Glutamatergic neuron (in vitro differentiated cells): ENCODE data around the gene YTHDF2. TPM values are rescaled to one million over a fixed set of nuclear protein-coding genes. Genes with fewer than 3 reads are reported as not detected.
"Not testable (repeated sequence)": the region's sequence is repeated elsewhere in the genome, so short reads cannot be mapped to it uniquely, and the experiment has no call there.

Experiments
- DNase-seq: peaks from one replicate; pipeline ENCODE4 v3.0.0; 2022
- H3K27ac Mint-ChIP-seq: one replicate; pipeline ENCODE4 v1.8.0; 2020; ENCODE audit warnings: mild to moderate bottlenecking, mixed read lengths, inconsistent platforms; ENCODE audit not compliant: unreplicated experiment
- H3K27me3 Mint-ChIP-seq: one replicate; pipeline ENCODE4 v1.8.0; 2020; ENCODE audit warnings: mild to moderate bottlenecking, moderate library complexity, mixed read lengths, inconsistent platforms; ENCODE audit not compliant: unreplicated experiment
- H3K36me3 Mint-ChIP-seq: one replicate; pipeline ENCODE4 v1.8.0; 2020; ENCODE audit warnings: mild to moderate bottlenecking, mixed read lengths, inconsistent platforms; ENCODE audit not compliant: unreplicated experiment
- H3K4me1 Mint-ChIP-seq: one replicate; pipeline ENCODE4 v1.8.0; 2020; ENCODE audit warnings: mild to moderate bottlenecking, low read depth, mixed read lengths, inconsistent platforms; ENCODE audit not compliant: unreplicated experiment
- H3K4me3 Mint-ChIP-seq: one replicate; pipeline ENCODE4 v1.8.0; 2020; ENCODE audit warnings: mild to moderate bottlenecking, mixed read lengths, inconsistent platforms; ENCODE audit not compliant: unreplicated experiment
- H3K9me3 Mint-ChIP-seq: one replicate; pipeline ENCODE4 v1.8.0; 2020; ENCODE audit warnings: mild to moderate bottlenecking, moderate library complexity, mixed read lengths, inconsistent platforms; ENCODE audit not compliant: unreplicated experiment
- CTCF ChIP-seq: fragments of 200-600 bp; sonication (generic); IDR thresholded peaks from one replicate; pipeline ENCODE4 v1.5.0; 2021; ENCODE audit not compliant: partially characterized antibody, unreplicated experiment
- total RNA-seq: library from RNA; stranded (reverse); fragmentation: NEBNext Ultra II Directional; extraction: Animal tissue kit (Norgen Biotek cat#: 25700); gene quantifications from one replicate; pipeline ENCODE4 v1.2.1, GENCODE V29; 2021; ENCODE audit not compliant: unreplicated experiment

The YTHDF2 gene
- total RNA-seq, 1 donor from 2014 or later: 130 TPM

GRCh38 chr1:28737307-28738132, 780 bp downstream of the YTHDF2 start:
- DNase-seq: peak; percentile 72
- H3K36me3 Mint-ChIP-seq: peaks cover 4% of the 10 kb centered on the region
- no peak for TF ChIP-seq CTCF
- H3K4me3 Mint-ChIP-seq: peak overlapping the region; percentile 98
- peaks cover 19% of the 10 kb centered on the region for H3K4me1 Mint-ChIP-seq
- H3K27me3 Mint-ChIP-seq: peaks cover 5% of the 10 kb centered on the region
- H3K9me3 Mint-ChIP-seq: peaks cover 5% of the 10 kb centered on the region
- peak overlapping the region; percentile 99 for H3K27ac Mint-ChIP-seq

GRCh38 chr1:28740118-28740517, 3.4 kb downstream of the YTHDF2 start:
- no peak for DNase-seq
- H3K9me3 Mint-ChIP-seq: peaks cover 5% of the 10 kb centered on the region
- H3K36me3 Mint-ChIP-seq: peaks cover 4% of the 10 kb centered on the region
- no peak for TF ChIP-seq CTCF
- peak overlapping the region; percentile 63 for H3K4me3 Mint-ChIP-seq
- H3K27me3 Mint-ChIP-seq: peaks cover 5% of the 10 kb centered on the region
- peaks cover 35% of the 10 kb centered on the region for H3K4me1 Mint-ChIP-seq
- H3K27ac Mint-ChIP-seq: no peak overlapping the region

- H3K4me1 Mint-ChIP-seq: peaks cover 33% of the 10 kb centered on the region
- H3K36me3 Mint-ChIP-seq: peaks cover 4% of the 10 kb centered on the region
- H3K9me3 Mint-ChIP-seq: no peaks in the 10 kb centered on the region
- H3K27ac Mint-ChIP-seq: no peak overlapping the region
- no peaks in the 10 kb centered on the region for H3K27me3 Mint-ChIP-seq
- no peak for TF ChIP-seq CTCF
- no peak for DNase-seq
- peak overlapping the region; percentile 59 for H3K4me3 Mint-ChIP-seq
These were observed 7.4 kb downstream of the YTHDF2 start for GRCh38 chr1:28744184-28744583.

- H3K36me3 Mint-ChIP-seq: no peaks in the 10 kb centered on the region
- H3K27me3 Mint-ChIP-seq: no peaks in the 10 kb centered on the region
- no peak for TF ChIP-seq CTCF
- peaks cover 35% of the 10 kb centered on the region for H3K4me1 Mint-ChIP-seq
- DNase-seq: no peak
- H3K9me3 Mint-ChIP-seq: no peaks in the 10 kb centered on the region
- no peak overlapping the region for H3K27ac Mint-ChIP-seq
- peak overlapping the region; percentile 57 for H3K4me3 Mint-ChIP-seq
These were observed 9.0 kb downstream of the YTHDF2 start for GRCh38 chr1:28745653-28746173.

- Mint-ChIP-seq H3K27ac (no peak overlapping the region), H3K4me3 (peak overlapping the region; percentile 58), H3K9me3 (peaks cover 2% of the 10 kb centered on the region), H3K27me3 (no peaks in the 10 kb centered on the region), H3K4me1 (peaks cover 18% of the 10 kb centered on the region), H3K36me3 (no peaks in the 10 kb centered on the region)
- no peak for DNase-seq
- TF ChIP-seq CTCF: no peak
These were observed 13.6 kb downstream of the YTHDF2 start for GRCh38 chr1:28750330-28750729.

GRCh38 chr1:28750771-28751294, 14.1 kb downstream of the YTHDF2 start:
- H3K4me3 Mint-ChIP-seq, H3K36me3 Mint-ChIP-seq, H3K9me3 Mint-ChIP-seq, H3K27me3 Mint-ChIP-seq, H3K27ac Mint-ChIP-seq, DNase-seq: not testable (repeated sequence)
- H3K4me1 Mint-ChIP-seq: peaks cover 18% of the 10 kb centered on the region
